Type B pancreatic cell (in vitro differentiated cells): ENCODE measurements around the gene CDC14B. TPM values are rescaled to one million over a fixed set of nuclear protein-coding genes. Genes with fewer than 3 reads are reported as not detected.
"Not testable (repeated sequence)": the region's sequence is repeated elsewhere in the genome, so short reads cannot be mapped to it uniquely, and the experiment has no call there.

ENCODE experiments used
- DNase-seq: peaks from one replicate; pipeline ENCODE4 v3.0.0; 2021; ENCODE audit warnings: mixed read lengths; ENCODE audit not compliant: unreplicated experiment; ENCODE audit errors: extremely low spot score
- H3K27ac Mint-ChIP-seq: 2 replicates; pipeline ENCODE4 v1.8.0; 2021; ENCODE audit warnings: mild to moderate bottlenecking, mixed read lengths
- H3K27me3 Mint-ChIP-seq: 2 replicates; pipeline ENCODE4 v1.8.0; 2021; ENCODE audit warnings: mixed read lengths
- H3K36me3 Mint-ChIP-seq: 2 replicates; pipeline ENCODE4 v1.8.0; 2021; ENCODE audit warnings: mixed read lengths
- H3K4me1 Mint-ChIP-seq: one replicate; pipeline ENCODE4 v1.8.0; 2021; ENCODE audit warnings: mixed read lengths; ENCODE audit not compliant: unreplicated experiment
- H3K4me3 Mint-ChIP-seq: 2 replicates; pipeline ENCODE4 v1.8.0; 2021; ENCODE audit warnings: mild to moderate bottlenecking, mixed read lengths
- H3K9me3 Mint-ChIP-seq: 2 replicates; pipeline ENCODE4 v1.8.0; 2021; ENCODE audit warnings: mixed read lengths
- CTCF ChIP-seq: fragments of 200-600 bp; sonication (generic); conservative IDR thresholded peaks from 2 replicates; pipeline ENCODE4 v1.5.0; 2021; ENCODE audit warnings: antibody characterized with exemption, mild to moderate bottlenecking
- total RNA-seq: library from RNA; stranded (reverse); gene quantifications from 2 replicates; pipeline ENCODE4 v1.2.1, GENCODE V29; 2021; ENCODE audit warnings: low replicate concordance

The CDC14B gene
- total RNA-seq, 1 donor from 2014 or later, result 24.8 TPM

- no peak for DNase-seq
- Mint-ChIP-seq H3K4me3 (no peak overlapping the region), H3K27me3 (peaks cover 10% of the 10 kb centered on the region), H3K27ac (no peak overlapping the region), H3K4me1 (peaks cover 37% of the 10 kb centered on the region), H3K9me3 (no peaks in the 10 kb centered on the region), H3K36me3 (no peaks in the 10 kb centered on the region)
- TF ChIP-seq CTCF, result no peak
Measured at GRCh38 chr9:96615411-96615810, 4.2 kb downstream of the CDC14B start.

DNA sequence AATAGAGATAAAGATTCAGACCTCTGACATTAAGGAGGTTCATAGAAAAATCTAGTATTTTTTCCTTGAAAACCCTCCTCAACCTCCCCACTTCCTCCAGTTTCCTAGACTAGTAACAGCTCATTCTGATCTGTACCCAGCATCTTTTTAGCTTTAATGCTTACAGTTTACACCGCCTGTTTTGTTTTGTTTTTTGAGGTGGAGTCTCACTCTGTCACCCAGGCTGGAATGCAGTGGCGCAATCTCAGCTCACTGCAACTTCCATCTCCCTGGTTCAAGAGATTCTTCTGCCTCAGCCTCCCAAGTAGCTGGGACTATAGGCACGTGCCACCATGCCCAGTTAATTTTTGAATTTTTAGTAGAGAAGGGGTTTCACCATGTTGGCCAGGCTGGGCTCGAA, 5.0 kb downstream of the CDC14B start:
- H3K4me3 Mint-ChIP-seq, H3K9me3 Mint-ChIP-seq, DNase-seq, H3K36me3 Mint-ChIP-seq: not testable (repeated sequence)
- peaks cover 10% of the 10 kb centered on the region for H3K27me3 Mint-ChIP-seq
- peaks cover 30% of the 10 kb centered on the region for H3K4me1 Mint-ChIP-seq
- H3K27ac Mint-ChIP-seq, result peak overlapping the region; percentile 6

DNA sequence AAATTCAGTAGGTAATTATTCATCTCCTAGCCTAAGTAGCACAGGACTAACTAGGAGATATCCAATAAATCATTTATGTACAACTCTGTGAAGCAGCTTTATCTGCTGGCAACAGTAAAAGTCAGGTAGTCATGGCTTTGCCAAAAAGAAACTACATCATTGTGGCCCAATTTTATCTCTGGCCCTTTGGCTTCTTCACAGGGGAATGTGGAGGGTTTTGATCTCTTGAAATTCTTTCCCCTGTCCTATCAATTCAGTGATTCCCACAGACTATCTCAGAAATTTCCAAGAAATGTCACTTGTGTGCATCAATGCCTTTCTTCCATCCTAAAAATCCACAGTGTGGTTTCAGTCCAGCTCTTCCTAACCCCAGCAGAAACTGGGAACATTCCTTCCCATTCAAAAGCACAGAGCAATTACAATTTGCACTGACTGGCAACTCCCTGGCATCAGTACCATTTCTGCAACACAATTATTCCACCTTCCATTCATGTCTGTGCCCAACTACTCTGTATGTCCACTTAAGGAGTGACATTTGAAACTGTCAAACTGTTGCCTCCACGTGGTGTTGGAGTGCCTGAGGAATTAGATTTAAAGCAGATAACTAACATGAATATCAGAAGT, 6.6 kb downstream of the CDC14B start:
- H3K4me3 Mint-ChIP-seq, result no peak overlapping the region
- no peak overlapping the region for H3K27ac Mint-ChIP-seq
- peaks cover 27% of the 10 kb centered on the region for H3K4me1 Mint-ChIP-seq

DNA sequence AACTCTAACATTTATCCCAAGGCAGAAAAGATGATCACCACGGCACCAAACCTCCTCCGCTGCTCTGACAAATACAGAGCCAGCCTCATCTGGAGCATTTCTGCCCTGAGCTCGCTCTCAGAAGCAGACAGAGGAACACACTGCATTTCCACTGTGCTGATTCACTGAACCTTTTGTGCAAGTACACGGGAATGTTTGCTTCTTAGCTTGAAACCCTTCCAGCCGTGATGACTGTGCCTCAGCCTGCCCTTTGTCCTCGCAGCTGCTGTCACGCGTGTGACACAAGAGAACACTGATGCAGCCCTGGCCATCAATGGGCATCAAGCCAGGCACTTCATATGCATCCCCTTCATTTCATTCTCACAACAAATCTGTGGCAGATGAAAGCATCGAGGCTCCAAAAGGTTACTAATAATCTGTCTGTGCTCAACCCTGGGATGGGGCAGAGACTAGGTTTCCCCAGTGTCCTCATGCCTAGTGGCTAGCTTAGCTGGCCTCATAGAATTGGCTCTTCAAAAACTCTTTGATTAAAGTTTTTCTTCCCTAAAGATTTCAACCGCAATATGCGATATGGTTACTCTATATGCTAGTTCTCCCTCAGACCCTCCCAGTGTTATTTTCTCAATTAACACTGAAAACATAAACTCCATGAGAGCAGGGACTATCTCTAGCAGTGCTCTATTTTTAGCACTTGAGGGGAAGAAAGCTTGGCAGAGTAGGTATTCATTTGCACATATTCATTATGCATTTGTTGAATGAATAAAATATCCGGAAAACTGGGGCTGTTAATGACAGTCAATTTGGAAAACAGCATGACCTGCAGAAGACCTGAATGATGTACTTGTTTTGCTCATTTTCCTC, 7.3 kb downstream of the CDC14B start:
- TF ChIP-seq CTCF, result no peak
- Mint-ChIP-seq H3K27ac (no peak overlapping the region), H3K9me3 (no peaks in the 10 kb centered on the region), H3K36me3 (no peaks in the 10 kb centered on the region), H3K27me3 (peaks cover 6% of the 10 kb centered on the region), H3K4me3 (peak overlapping the region; percentile 29), H3K4me1 (peaks cover 21% of the 10 kb centered on the region)
- DNase-seq, result no peak

More for the DNA sequence above, 6.6 kb downstream of the CDC14B start:
- Mint-ChIP-seq H3K9me3 (no peaks in the 10 kb centered on the region), H3K36me3 (no peaks in the 10 kb centered on the region), H3K27me3 (peaks cover 8% of the 10 kb centered on the region)
- TF ChIP-seq CTCF, result no peak
- no peak for DNase-seq

- no peak overlapping the region for H3K27ac Mint-ChIP-seq
Measured at GRCh38 chr9:96611302-96611701, 8.3 kb downstream of the CDC14B start.

More at GRCh38 chr9:96611302-96611701, 8.3 kb downstream of the CDC14B start:
- no peak for TF ChIP-seq CTCF
- Mint-ChIP-seq H3K4me3 (no peak overlapping the region), H3K36me3 (no peaks in the 10 kb centered on the region), H3K27me3 (peaks cover 6% of the 10 kb centered on the region), H3K4me1 (peaks cover 15% of the 10 kb centered on the region), H3K9me3 (no peaks in the 10 kb centered on the region)
- no peak for DNase-seq
